SIG-M5 treated with dmso at 0.1 percent for 504 hours (cell line): Measurements from ENCODE around the gene TMC4.

Source experiments
- DNase-seq: peaks from one replicate; lab custom pipeline; 2025; ENCODE audit not compliant: unreplicated experiment; lab: John Stamatoyannopoulos, UW

TMC4 gene

GRCh38 chr19:54133957-54134590, 38.9 kb downstream of the TMC4 start:
- no peak for DNase-seq

DNA sequence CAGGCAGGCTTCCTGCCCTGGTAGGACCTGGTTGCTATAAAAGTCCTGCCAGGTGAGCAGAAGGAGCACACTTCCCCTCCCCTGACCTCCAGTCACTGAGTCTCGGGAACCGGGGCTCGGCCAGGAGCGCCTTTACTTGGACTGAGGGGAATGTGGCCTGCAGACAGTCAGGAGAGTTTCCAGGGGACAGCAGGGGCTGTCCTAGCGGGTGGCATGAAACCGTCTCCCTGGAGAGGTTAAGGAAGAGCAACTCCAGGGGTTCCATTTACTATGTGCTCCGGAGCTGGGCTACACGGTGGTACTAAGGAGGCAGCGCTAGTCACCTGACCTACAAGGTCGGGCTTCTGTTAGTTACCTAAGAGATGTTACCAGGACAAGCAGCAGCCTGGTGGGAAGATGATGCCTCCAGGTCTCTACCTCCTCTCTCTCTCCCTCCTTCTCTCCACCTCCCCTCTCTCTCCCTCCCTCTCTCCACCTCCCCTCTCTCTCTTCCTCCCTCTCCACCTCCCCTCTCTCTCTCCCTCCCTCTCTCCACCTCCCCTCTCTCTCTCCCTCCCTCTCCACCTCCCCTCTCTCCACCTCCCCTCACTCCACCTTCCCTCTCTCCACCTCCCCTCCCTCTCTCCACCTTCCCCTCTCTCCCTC, 39.5 kb downstream of the TMC4 start:
- DNase-seq: no peak

DNA sequence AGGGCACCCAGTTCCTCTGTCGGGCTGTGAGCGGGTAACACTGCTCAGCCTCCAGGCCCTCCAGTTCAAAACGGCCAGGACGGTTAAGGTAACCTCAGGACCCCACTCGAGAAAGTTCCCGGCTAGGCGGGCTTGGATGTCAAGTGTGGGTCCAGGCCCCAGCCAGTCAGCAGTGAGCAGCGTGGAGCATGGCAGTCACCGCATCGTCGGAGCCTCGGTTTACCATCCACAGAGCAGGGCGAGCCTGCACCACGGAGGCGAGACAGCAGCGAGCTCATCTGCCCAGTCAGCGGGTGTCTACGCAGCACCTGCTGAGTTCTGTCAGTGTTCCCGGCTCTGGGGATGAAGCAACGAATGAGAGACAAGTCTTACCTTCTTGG, 43.4 kb downstream of the TMC4 start:
- no peak for DNase-seq

DNA sequence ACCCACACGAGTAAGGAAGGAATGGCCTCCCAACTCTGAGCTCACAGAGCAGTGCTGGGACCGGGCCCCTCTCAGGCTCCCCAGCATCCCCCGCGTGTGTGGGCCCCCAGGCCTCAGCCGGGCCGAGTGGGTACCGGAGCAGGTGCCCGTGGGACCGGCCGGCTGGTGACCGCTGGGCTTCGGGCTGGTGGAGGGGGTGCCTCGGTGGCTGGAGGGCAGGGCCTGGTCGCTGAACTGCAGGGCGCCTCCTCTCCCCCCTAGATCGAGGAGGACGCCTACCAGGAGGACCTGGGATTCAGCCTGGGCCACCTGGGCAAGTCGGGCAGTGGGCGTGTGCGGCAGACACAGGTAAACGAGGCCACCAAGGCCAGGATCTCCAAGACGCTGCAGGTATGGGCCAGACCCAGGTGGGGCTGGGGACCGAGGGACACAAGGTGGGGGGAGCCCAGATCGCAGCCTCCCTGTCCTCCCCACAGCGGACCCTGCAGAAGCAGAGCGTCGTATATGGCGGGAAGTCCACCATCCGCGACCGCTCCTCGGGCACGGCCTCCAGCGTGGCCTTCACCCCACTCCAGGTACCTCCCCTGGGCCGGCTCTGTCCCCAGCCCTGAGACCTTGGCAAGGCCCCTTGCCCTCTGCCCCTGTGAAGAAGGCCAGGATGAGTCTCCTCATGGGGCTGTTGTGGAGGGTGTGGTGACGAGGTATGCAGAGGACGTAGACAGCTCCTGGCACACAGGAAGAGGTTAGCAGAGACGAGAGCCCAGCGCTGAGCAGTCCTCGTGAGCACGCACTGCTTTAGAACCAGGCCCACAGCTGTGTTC, 44.0 kb downstream of the TMC4 start:
- no peak for DNase-seq

DNA sequence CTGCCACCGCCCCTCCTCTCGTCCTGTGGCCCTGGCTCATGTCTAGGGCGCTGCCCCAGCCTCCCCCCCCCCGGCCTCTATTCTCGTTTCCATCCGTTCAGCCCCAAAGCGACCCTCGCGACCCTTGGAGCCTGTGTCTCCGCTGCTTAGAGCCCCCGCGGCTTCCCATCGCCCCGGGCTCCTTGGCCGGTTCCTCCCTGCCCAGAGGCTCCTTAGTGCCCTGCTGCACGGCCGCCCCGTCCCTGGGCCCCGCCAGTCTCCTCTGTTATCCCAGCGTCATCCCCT, 44.6 kb downstream of the TMC4 start:
- DNase-seq: no peak

GRCh38 chr19:54127688-54128440, 45.1 kb downstream of the TMC4 start:
- no peak for DNase-seq

GRCh38 chr19:54125713-54126112, 47.2 kb downstream of the TMC4 start:
- no peak for DNase-seq

DNA sequence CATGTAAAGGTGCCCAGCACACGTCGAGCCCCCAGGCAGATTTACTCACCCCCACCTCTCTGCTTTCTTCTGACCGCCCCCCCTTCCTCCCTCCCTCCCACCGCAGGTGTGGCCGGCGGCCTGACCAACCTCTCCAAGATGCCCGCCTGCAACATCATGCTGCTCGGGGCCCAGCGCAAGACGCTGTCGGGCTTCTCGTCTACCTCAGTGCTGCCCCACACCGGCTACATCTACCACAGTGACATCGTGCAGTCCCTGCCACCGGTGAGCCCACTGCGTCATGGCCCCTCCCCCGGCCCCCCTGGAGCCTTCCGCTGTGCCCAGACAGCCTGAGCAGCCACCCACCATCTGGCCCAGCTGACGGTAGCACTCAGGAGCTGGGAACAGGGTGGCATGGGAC, 48.6 kb downstream of the TMC4 start:
- no peak for DNase-seq

DNA sequence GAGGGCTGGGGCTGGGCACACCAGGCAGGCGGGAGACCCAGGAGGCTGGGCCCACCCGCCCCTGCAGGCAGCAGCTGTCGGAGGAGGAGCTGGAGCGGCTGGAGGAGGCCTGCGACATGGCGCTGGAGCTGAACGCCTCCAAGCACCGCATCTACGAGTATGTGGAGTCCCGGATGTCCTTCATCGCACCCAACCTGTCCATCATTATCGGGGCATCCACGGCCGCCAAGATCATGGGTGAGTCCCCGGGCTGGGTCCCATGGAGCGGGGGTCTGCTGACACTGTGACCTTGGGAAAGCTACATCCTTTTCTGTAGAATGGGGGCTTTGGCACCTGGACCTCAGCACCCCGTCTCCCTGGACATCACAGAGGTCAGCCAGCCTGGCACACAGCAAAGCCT, 49.3 kb downstream of the TMC4 start:
- DNase-seq: no peak

DNA sequence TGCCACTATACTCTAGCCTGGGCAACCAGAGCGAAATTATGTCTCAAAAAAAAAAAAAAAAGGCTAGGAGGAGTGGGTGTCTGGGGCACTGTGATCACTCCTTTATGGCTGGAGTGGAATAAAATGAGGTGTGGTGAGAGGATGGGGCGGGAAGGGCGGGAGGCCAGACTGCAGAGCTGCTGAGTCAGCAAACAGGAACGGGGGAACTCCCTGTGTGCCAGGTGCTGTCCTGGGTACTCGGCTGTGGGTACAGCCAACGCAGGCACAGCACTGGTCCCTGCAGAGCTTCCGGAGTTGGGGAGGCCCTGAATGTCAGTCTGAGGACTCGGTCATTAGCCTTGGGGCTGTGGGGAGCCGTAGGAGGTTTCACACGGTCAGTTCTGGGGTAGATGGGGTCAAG, 51.7 kb downstream of the TMC4 start:
- DNase-seq: no peak

DNA sequence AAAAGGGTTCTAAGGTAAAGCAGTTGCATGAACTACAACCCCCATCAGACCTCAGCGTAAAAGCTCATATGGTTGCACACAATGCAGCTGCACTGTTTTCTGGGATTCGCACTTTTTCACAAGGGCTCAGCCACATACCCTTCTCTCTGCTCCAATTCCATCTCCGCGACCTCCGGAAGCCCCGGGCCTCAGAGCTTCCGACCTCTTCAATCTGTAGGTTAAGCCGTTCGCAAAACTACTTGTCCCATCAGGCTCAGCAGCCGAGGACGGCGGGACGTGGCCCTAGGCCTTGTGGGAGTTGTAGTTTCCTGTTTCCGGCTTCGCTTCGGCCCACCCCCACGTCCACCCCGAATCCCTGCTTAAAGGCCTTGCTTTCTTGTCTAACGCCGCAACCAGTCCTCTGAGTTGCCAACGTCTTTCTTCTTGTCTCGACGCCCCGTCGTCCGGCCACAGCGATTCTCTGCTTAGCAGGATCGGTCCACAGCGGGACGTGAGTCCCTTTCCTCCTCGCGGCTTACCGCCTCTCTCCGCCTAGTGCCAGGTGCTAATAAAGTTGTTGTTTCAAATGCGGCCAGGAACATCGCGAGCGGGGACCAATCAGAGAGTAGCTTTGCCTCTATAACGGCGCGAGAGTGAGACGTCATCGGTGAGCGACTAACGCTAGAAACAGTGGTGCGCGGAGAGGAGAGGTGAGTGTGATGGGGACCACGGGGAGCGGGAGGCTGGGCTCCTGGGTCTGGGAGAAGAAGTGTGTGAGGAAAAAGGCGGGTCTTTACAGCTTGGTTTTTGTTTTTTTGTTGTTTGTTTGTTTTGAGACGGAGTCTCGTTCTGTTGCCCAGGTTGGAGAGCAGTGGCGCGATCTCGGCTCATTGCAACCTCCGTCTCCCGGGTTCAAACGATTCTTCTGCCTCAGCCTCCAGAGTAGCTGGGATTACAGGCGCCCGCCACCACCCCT, 57.6 kb downstream of the TMC4 start, which contains the start of the genes PRPF31 and TFPT:
Gene PRPF31, plus strand, starts transcription at position 646 of the 955 bp plus-strand sequence. CDS start 2,525 bp downstream, outside the sequence.
Gene TFPT, minus strand, starts transcription at position 549 of the 955 bp plus-strand sequence. Its CDS starts 388 bp downstream, at position 161.
- peak; percentile 97 for DNase-seq

- DNase-seq: peak; percentile 81
These were observed 58.4 kb downstream of the TMC4 start for GRCh38 chr19:54114340-54115108.
